Measurements from ENCODE around the gene ST6GAL1.
"Not testable (repeated sequence)": the region's sequence is repeated elsewhere in the genome, so short reads cannot be mapped to it uniquely, and the experiment has no call there.

Gene ST6GAL1

DNA sequence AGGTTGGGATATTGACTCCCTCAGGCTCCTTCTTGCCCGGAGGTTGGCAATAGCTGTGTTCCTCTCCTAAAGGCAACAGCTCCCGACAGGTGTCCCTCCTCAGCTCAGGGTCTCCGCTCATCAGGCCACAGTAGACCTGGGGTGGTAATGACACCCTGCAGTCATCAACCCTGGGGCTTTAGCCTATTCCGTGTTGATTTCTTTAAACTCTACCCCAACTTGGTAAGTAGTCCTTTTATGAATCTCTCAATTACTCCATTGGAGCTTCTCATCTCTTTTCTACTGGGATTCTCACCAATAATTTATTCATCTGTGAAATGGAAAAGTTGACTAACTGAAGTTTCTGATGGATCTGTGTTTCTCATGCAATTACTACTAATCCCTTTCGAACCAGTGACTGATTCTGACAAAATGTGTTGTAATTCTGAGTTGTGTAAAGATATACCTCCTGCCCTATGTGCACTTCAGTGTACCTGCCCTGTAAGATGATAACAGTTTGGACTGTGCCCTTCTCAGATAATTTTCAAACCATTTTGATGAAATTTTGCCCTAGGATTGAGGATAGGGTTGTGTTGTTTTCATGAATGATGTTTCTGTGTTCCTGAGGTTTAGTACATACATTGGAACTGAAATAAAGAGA is 119.3 kb downstream of the ST6GAL1 start:
- Histone ChIP-seq H3K4me3 (ENCODE audit: low read depth in 1 of 2, low read length in 2 of 2) (no peak overlapping the region), H2AFZ (ENCODE audit: low read depth, low read length) (no peak overlapping the region), H3K4me2 (ENCODE audit: insufficient read depth, low read length) (no peak overlapping the region), H3K27ac (ENCODE audit: low read length) (no peak overlapping the region), H4K20me1 (ENCODE audit: insufficient read depth, low read length) (no peaks in the 10 kb centered on the region), H3K9ac (ENCODE audit: low read depth, low read length) (no peak overlapping the region), H3K36me3 (ENCODE audit: insufficient read depth, low read length) (no peaks in the 10 kb centered on the region), H3K9me3 (ENCODE audit: insufficient read depth, low read length, severe bottlenecking) (no peaks in the 10 kb centered on the region), H3K4me1 (ENCODE audit: insufficient read depth, low read length) (no peaks in the 10 kb centered on the region), H3K79me2 (ENCODE audit: insufficient read depth, low read length) (no peaks in the 10 kb centered on the region), H3K27me3 (ENCODE audit: insufficient read depth, low read length, poor library complexity) (no peaks in the 10 kb centered on the region)
- DNase-seq (no peak), ATAC-seq (ENCODE audit: insufficient read depth, low read depth) (no peak)
- TF ChIP-seq EZH2 (IDR thresholded peaks at IDR 0.05; ENCODE audit: borderline replicate concordance, low read depth, low read length, severe bottlenecking) (no peak), CTCF (IDR thresholded peaks at IDR 0.05; ENCODE audit: borderline replicate concordance, extremely low read depth, low read length, poor library complexity, severe bottlenecking) (no peak)

GRCh38 chr3:187051066-187051465 is 120.7 kb downstream of the ST6GAL1 start:
- Histone ChIP-seq H4K20me1 (ENCODE audit: insufficient read depth, low read length) (no peaks in the 10 kb centered on the region), H2AFZ (ENCODE audit: low read depth, low read length) (no peak overlapping the region), H3K27ac (ENCODE audit: low read length) (no peak overlapping the region), H3K36me3 (ENCODE audit: insufficient read depth, low read length) (no peaks in the 10 kb centered on the region), H3K27me3 (ENCODE audit: insufficient read depth, low read length, poor library complexity) (no peaks in the 10 kb centered on the region), H3K9ac (ENCODE audit: low read depth, low read length) (no peak overlapping the region), H3K9me3 (ENCODE audit: insufficient read depth, low read length, severe bottlenecking) (no peaks in the 10 kb centered on the region), H3K4me1 (ENCODE audit: insufficient read depth, low read length) (no peaks in the 10 kb centered on the region), H3K4me2 (ENCODE audit: insufficient read depth, low read length) (no peak overlapping the region), H3K4me3 (ENCODE audit: low read depth in 1 of 2, low read length in 2 of 2) (no peak overlapping the region), H3K79me2 (ENCODE audit: insufficient read depth, low read length) (no peaks in the 10 kb centered on the region)
- no peak for TF ChIP-seq CTCF (IDR thresholded peaks at IDR 0.05; ENCODE audit: borderline replicate concordance, extremely low read depth, low read length, poor library complexity, severe bottlenecking)
- ATAC-seq (ENCODE audit: insufficient read depth, low read depth) (no peak), DNase-seq (no peak)

DNA sequence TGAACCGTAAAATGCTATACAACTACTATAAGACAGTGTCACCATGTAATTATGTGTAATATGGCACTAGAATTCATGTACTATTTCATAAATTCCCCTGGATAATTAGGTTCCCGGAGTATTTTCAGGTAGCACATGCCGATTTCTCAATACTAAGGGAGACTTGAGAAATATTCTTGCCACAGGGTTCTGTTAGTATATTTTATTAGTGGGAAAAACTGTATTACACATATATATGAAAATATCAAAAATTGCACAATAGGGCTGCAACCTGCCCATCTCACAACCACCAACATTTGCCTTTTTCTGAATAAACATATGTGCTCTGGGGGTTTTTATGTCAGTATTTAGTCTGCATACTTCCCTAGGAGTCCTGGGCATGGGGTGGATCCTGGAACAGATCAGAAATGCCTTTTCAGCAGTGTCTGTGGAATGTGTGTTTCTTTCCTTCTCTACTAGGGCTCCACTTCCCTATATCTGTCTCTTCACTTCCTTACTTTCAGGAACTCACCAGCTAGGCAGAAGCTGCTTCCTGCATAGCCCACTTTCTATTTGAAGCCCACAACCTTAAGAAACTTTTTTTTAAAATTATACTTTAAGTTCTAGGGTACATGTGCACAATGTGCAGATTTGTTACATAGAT is 121.5 kb downstream of the ST6GAL1 start:
- no peaks in the 10 kb centered on the region for H3K27me3 ChIP-seq (ENCODE audit: insufficient read depth, low read length, poor library complexity)
- H3K9me3 ChIP-seq (ENCODE audit: insufficient read depth, low read length, severe bottlenecking) = no peaks in the 10 kb centered on the region
- H3K4me1 ChIP-seq (ENCODE audit: insufficient read depth, low read length) = no peaks in the 10 kb centered on the region
- H3K4me3 ChIP-seq (ENCODE audit: low read depth in 1 of 2, low read length in 2 of 2) = no peak overlapping the region
- no peaks in the 10 kb centered on the region for H4K20me1 ChIP-seq (ENCODE audit: insufficient read depth, low read length)
- no peak for TF ChIP-seq EZH2 (IDR thresholded peaks at IDR 0.05; ENCODE audit: borderline replicate concordance, low read depth, low read length, severe bottlenecking)
- no peak for TF ChIP-seq CTCF (IDR thresholded peaks at IDR 0.05; ENCODE audit: borderline replicate concordance, extremely low read depth, low read length, poor library complexity, severe bottlenecking)
- H3K79me2 ChIP-seq (ENCODE audit: insufficient read depth, low read length) = no peaks in the 10 kb centered on the region
- no peak overlapping the region for H3K4me2 ChIP-seq (ENCODE audit: insufficient read depth, low read length)
- no peak overlapping the region for H2AFZ ChIP-seq (ENCODE audit: low read depth, low read length)
- H3K9ac ChIP-seq (ENCODE audit: low read depth, low read length) = no peak overlapping the region
- ATAC-seq (ENCODE audit: insufficient read depth, low read depth) = no peak
- no peak for DNase-seq
- no peak overlapping the region for H3K27ac ChIP-seq (ENCODE audit: low read length)
- no peaks in the 10 kb centered on the region for H3K36me3 ChIP-seq (ENCODE audit: insufficient read depth, low read length)

DNA sequence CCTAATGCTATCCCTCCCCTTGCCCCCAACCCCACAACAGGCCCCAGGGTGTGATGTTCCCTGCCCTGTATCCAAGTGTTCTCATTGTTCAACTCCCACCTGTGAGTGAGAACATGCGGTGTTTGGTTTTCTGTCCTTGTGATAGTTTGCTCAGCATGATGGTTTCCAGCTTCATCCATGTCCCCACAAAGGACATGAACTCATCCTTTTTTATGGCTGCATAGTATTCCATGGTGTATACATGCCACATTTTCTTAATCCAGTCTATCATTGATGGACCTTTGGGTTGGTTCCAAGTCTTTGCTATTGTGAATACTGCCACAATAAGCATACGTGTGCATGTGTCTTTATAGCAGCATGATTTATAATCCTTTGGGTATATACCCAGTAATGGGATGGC is 122.1 kb downstream of the ST6GAL1 start:
- not testable (repeated sequence) for DNase-seq; H3K36me3 ChIP-seq (ENCODE audit: insufficient read depth, low read length); H3K4me2 ChIP-seq (ENCODE audit: insufficient read depth, low read length); H3K27ac ChIP-seq (ENCODE audit: low read length); H3K9ac ChIP-seq (ENCODE audit: low read depth, low read length); H3K4me3 ChIP-seq (ENCODE audit: low read depth in 1 of 2, low read length in 2 of 2); H3K9me3 ChIP-seq (ENCODE audit: insufficient read depth, low read length, severe bottlenecking); H3K4me1 ChIP-seq (ENCODE audit: insufficient read depth, low read length); H3K79me2 ChIP-seq (ENCODE audit: insufficient read depth, low read length); ATAC-seq (ENCODE audit: insufficient read depth, low read depth); H4K20me1 ChIP-seq (ENCODE audit: insufficient read depth, low read length); H3K27me3 ChIP-seq (ENCODE audit: insufficient read depth, low read length, poor library complexity); H2AFZ ChIP-seq (ENCODE audit: low read depth, low read length)

GRCh38 chr3:187054433-187054832 is 124.1 kb downstream of the ST6GAL1 start:
- H3K4me1 ChIP-seq (ENCODE audit: insufficient read depth, low read length); H3K4me2 ChIP-seq (ENCODE audit: insufficient read depth, low read length); H4K20me1 ChIP-seq (ENCODE audit: insufficient read depth, low read length); DNase-seq; H3K79me2 ChIP-seq (ENCODE audit: insufficient read depth, low read length); H3K9me3 ChIP-seq (ENCODE audit: insufficient read depth, low read length, severe bottlenecking); H3K9ac ChIP-seq (ENCODE audit: low read depth, low read length); H3K36me3 ChIP-seq (ENCODE audit: insufficient read depth, low read length); H3K27me3 ChIP-seq (ENCODE audit: insufficient read depth, low read length, poor library complexity); ATAC-seq (ENCODE audit: insufficient read depth, low read depth); H3K4me3 ChIP-seq (ENCODE audit: low read depth in 1 of 2, low read length in 2 of 2); H3K27ac ChIP-seq (ENCODE audit: low read length); H2AFZ ChIP-seq (ENCODE audit: low read depth, low read length): not testable (repeated sequence)

DNA sequence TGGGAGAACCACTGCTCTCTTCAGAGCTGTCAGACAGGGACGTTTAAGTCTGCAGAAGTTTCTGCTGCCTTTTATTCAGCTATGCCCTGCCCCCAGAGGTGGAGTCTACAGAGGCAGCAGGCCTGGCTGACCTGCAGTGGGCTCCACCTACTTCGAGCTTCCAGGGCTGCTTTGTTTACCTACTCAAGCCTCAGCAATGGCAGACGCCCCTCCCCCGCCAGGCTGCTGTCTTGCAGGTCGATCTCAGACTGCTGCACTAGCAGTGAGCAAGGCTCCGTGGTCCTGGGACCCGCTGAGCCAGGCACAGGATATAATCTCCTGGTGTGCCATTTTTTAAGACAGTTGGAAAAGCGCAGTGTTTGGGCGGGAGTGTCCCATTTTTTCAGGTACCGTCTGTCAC is 127.5 kb downstream of the ST6GAL1 start:
- H3K79me2 ChIP-seq (ENCODE audit: insufficient read depth, low read length); H3K9ac ChIP-seq (ENCODE audit: low read depth, low read length); H3K36me3 ChIP-seq (ENCODE audit: insufficient read depth, low read length); DNase-seq; H3K4me3 ChIP-seq (ENCODE audit: low read depth in 1 of 2, low read length in 2 of 2); ATAC-seq (ENCODE audit: insufficient read depth, low read depth); H3K27ac ChIP-seq (ENCODE audit: low read length); H4K20me1 ChIP-seq (ENCODE audit: insufficient read depth, low read length); H3K4me1 ChIP-seq (ENCODE audit: insufficient read depth, low read length); H3K4me2 ChIP-seq (ENCODE audit: insufficient read depth, low read length); H3K27me3 ChIP-seq (ENCODE audit: insufficient read depth, low read length, poor library complexity); H3K9me3 ChIP-seq (ENCODE audit: insufficient read depth, low read length, severe bottlenecking); H2AFZ ChIP-seq (ENCODE audit: low read depth, low read length): not testable (repeated sequence)

Measured in DND-41 (cell line).